Transverse colon (tissue), 4 donors: ENCODE data around the gene GPC5. TPM values are rescaled to one million over a fixed set of nuclear protein-coding genes. Genes with fewer than 3 reads are reported as not detected.

Source experiments
- DNase-seq: peaks from one replicate; pipeline ENCODE4 v3.0.0-alpha.2; 2019
- H3K27ac ChIP-seq, 4 donors: fragments of 200-600 bp; sonication (generic); 2 replicates each; pipeline ENCODE4 v1.5.1; 2016 to 2018; ENCODE audit warnings: inconsistent platforms in 4 of 4
- H3K27me3 ChIP-seq: fragments of 200-600 bp; sonication (generic); 2 replicates; pipeline ENCODE4 v1.5.1; 2017; ENCODE audit warnings: inconsistent platforms
- H3K36me3 ChIP-seq, 4 donors: fragments of 200-600 bp; sonication (generic); 2 replicates each; pipeline ENCODE4 v1.5.1; 2017 to 2019; ENCODE audit warnings: inconsistent platforms in 4 of 4
- H3K4me1 ChIP-seq, 4 donors: fragments of 200-600 bp; sonication (generic); 2 replicates each; pipeline ENCODE4 v1.5.1; 2017 to 2020; ENCODE audit warnings: inconsistent platforms in 4 of 4
- H3K4me3 ChIP-seq, 4 donors: fragments of 200-600 bp; sonication (generic); 1 replicate in 1 of 4; 2 replicates in 3 of 4; pipeline versions ENCODE4 v1.5.1 to v1.6.1; 2017 to 2019; ENCODE audit warnings: inconsistent platforms in 4 of 4
- H3K9me3 ChIP-seq, 2 donors: fragments of 200-600 bp; sonication (generic); 2 replicates each; pipeline ENCODE4 v1.5.1; 2017 to 2019; ENCODE audit warnings: inconsistent platforms in 2 of 2
- CTCF ChIP-seq, 5 experiments: fragments of 200-600 bp in 3 of 5; fragments of 450-650 bp in 2 of 5; sonication (generic) in 3 of 5; IDR thresholded peaks; 1 replicate in 2 of 5; 2 replicates in 3 of 5; pipeline ENCODE4 v1.5.1; 2016 to 2017; ENCODE audit warnings: antibody characterized with exemption in 5 of 5, inconsistent platforms in 3 of 5, mild to moderate bottlenecking in 2 of 5, moderate library complexity in 1 of 5
- EP300 ChIP-seq: sonication (generic); formaldehyde crosslinking; IDR thresholded peaks from one replicate; pipeline ENCODE4 v1.6.1; 2017; ENCODE audit warnings: antibody characterized with exemption, low read depth
- POLR2A ChIP-seq: fragments of 450-650 bp; IDR thresholded peaks from one replicate; pipeline ENCODE4 v1.6.1; 2016; ENCODE audit warnings: antibody characterized with exemption, mild to moderate bottlenecking, moderate library complexity
- POLR2AphosphoS5 ChIP-seq, 3 donors: sonication (generic); formaldehyde crosslinking; IDR thresholded peaks; one replicate each; pipeline ENCODE4 v1.6.1; 2016; ENCODE audit warnings: antibody characterized with exemption in 3 of 3
- WGBS, 2 donors: methylation state at CpG; one replicate each; pipeline ENCODE4 v1.1.5; 2018; ENCODE audit warnings: low coverage in 1 of 2; 5-methylcytosine and 5-hydroxymethylcytosine counted together
- in situ Hi-C, 4 donors: fragments of 200-750 bp; cut with MboI; loops; one replicate each; pipeline versions ENCODE4 v1.15.0 to v1.15.1; 2017; ENCODE audit warnings: low sequenced_read_pairs in 3 of 4, low pct_ligation_motif_present in 1 of 4, low pct_unique_long_range_greater_than_20kb in 1 of 4
- intact Hi-C: fragments of 100-400 bp; cut with DNase I; formaldehyde crosslinking; loops from one replicate; pipeline ENCODE4 v1.15.1; 2023; ENCODE audit warnings: low total_unique reads
- total RNA-seq, 4 donors: library from RNA; depleted of rRNA; stranded (reverse); fragments of >200 nt; gene quantifications; one replicate each; pipeline ENCODE4 v1.1.0, GENCODE V29; 2016

GPC5 gene
- total RNA-seq, 4 donors from 2014 or later = 0.48 to 1.4 TPM; not detected in 2

- in situ Hi-C loops (no loop called here), intact Hi-C loops (no loop called here)
- TF ChIP-seq POLR2A (no peak), CTCF (IDR thresholded peaks at IDR 0.05) (no peak), POLR2AphosphoS5 (IDR thresholded peaks at IDR 0.05) (no peak), EP300 (no peak)
Measured at GRCh38 chr13:92716749-92717148, 1318.3 kb downstream of the GPC5 start.

GRCh38 chr13:92717857-92718256 lies 1319.4 kb downstream of the GPC5 start:
- in situ Hi-C loops = no loop called here
- Histone ChIP-seq H3K36me3 (no peaks in the 10 kb centered on the region), H3K4me1 (no peaks in the 10 kb centered on the region), H3K9me3 (no peaks in the 10 kb centered on the region), H3K27me3 (no peaks in the 10 kb centered on the region), H3K27ac (no peak overlapping the region), H3K4me3 (no peak overlapping the region)
- intact Hi-C loops = no loop called here
- no peak for DNase-seq
- WGBS, 2 donors = 58 to 80% methylated on average over 2 of the region's 2 CpGs
- no peak for TF ChIP-seq POLR2A
- no peak for TF ChIP-seq EP300
- TF ChIP-seq CTCF (IDR thresholded peaks at IDR 0.05) = no peak
- TF ChIP-seq POLR2AphosphoS5 (IDR thresholded peaks at IDR 0.05) = no peak

More at GRCh38 chr13:92716749-92717148, 1318.3 kb downstream of the GPC5 start:
- Histone ChIP-seq H3K27ac (no peak overlapping the region), H3K36me3 (no peaks in the 10 kb centered on the region), H3K4me3 (no peak overlapping the region), H3K9me3 (no peaks in the 10 kb centered on the region), H3K27me3 (no peaks in the 10 kb centered on the region), H3K4me1 (no peaks in the 10 kb centered on the region)
- no peak for DNase-seq
- 43 to 46% methylated on average over 6 of the region's 6 CpGs for WGBS, 2 donors

GRCh38 chr13:92719868-92720267 lies 1321.4 kb downstream of the GPC5 start:
- no peaks in the 10 kb centered on the region for H3K4me1 ChIP-seq
- H3K27ac ChIP-seq = no peak overlapping the region
- H3K9me3 ChIP-seq = no peaks in the 10 kb centered on the region
- H3K4me3 ChIP-seq = no peak overlapping the region
- no peak for DNase-seq
- no peaks in the 10 kb centered on the region for H3K27me3 ChIP-seq
- TF ChIP-seq CTCF (IDR thresholded peaks at IDR 0.05) (no peak), EP300 (no peak), POLR2AphosphoS5 (IDR thresholded peaks at IDR 0.05) (no peak), POLR2A (no peak)
- in situ Hi-C loops = no loop called here
- H3K36me3 ChIP-seq = no peaks in the 10 kb centered on the region
- intact Hi-C loops = no loop called here

- no peak overlapping the region for H3K4me3 ChIP-seq
- no peaks in the 10 kb centered on the region for H3K27me3 ChIP-seq
- in situ Hi-C loops (no loop called here), intact Hi-C loops (no loop called here)
- no peak overlapping the region for H3K27ac ChIP-seq
- DNase-seq = no peak
- no peaks in the 10 kb centered on the region for H3K36me3 ChIP-seq
- H3K9me3 ChIP-seq = no peaks in the 10 kb centered on the region
- TF ChIP-seq POLR2AphosphoS5 (IDR thresholded peaks at IDR 0.05) = no peak
- no peak for TF ChIP-seq POLR2A
- H3K4me1 ChIP-seq = no peaks in the 10 kb centered on the region
Measured at GRCh38 chr13:92721620-92722019, 1323.2 kb downstream of the GPC5 start.

- no peak overlapping the region for H3K4me3 ChIP-seq
- no peaks in the 10 kb centered on the region for H3K27me3 ChIP-seq
- WGBS, 2 donors = 39 to 76% methylated on average over 3 of the region's 3 CpGs
- intact Hi-C loops (no loop called here), in situ Hi-C loops (no loop called here)
- no peaks in the 10 kb centered on the region for H3K9me3 ChIP-seq
- no peak for DNase-seq
- H3K4me1 ChIP-seq = no peaks in the 10 kb centered on the region
- H3K27ac ChIP-seq = no peak overlapping the region
- H3K36me3 ChIP-seq = no peaks in the 10 kb centered on the region
- TF ChIP-seq POLR2A = no peak
- no peak for TF ChIP-seq POLR2AphosphoS5 (IDR thresholded peaks at IDR 0.05)
Measured at GRCh38 chr13:92727118-92727517, 1328.7 kb downstream of the GPC5 start.
